Measurements from ENCODE around the gene OVAAL. TPM values are rescaled to one million over a fixed set of nuclear protein-coding genes. Genes with fewer than 3 reads are reported as not detected.

Gene OVAAL
- total RNA-seq, 1 donor from 2014 or later, result not detected

- Histone ChIP-seq H3K27ac (ENCODE audit: low read depth, low read length) (no peak overlapping the region), H3K36me3 (ENCODE audit: control insufficient read depth in 3 of 3, insufficient read depth in 3 of 3, low read length in 3 of 3) (no peaks in the 10 kb centered on the region), H3K9ac (ENCODE audit: low read depth in 1 of 3, low read length in 3 of 3) (no peak overlapping the region), H3K4me3 (ENCODE audit: low read length in 3 of 3) (no peak overlapping the region), H3K27me3 (ENCODE audit: control insufficient read depth in 3 of 3, insufficient read depth in 3 of 3, low read length in 3 of 3) (no peaks in the 10 kb centered on the region), H3K9me3 (ENCODE audit: control insufficient read depth in 3 of 3, low read length in 3 of 3) (peaks cover 0 to 2% (median 0%) of the 10 kb centered on the region in 3 donors), H3K4me1 (ENCODE audit: control insufficient read depth in 3 of 3, insufficient read depth in 3 of 3, low read length in 3 of 3) (peaks cover 17 to 37% (median 19%) of the 10 kb centered on the region in 3 donors)
Measured at GRCh38 chr1:180524915-180525714, 33.6 kb upstream of the OVAAL start.

GRCh38 chr1:180525715-180526039 is 33.1 kb upstream of the OVAAL start:
- H3K4me1 ChIP-seq (ENCODE audit: control insufficient read depth in 3 of 3, insufficient read depth in 3 of 3, low read length in 3 of 3), result peaks cover 17 to 37% (median 19%) of the 10 kb centered on the region in 3 donors
- no peaks in the 10 kb centered on the region for H3K36me3 ChIP-seq (ENCODE audit: control insufficient read depth in 3 of 3, insufficient read depth in 3 of 3, low read length in 3 of 3)
- no peaks in the 10 kb centered on the region for H3K27me3 ChIP-seq (ENCODE audit: control insufficient read depth in 3 of 3, insufficient read depth in 3 of 3, low read length in 3 of 3)
- H3K27ac ChIP-seq (ENCODE audit: low read depth, low read length), result no peak overlapping the region
- no peak overlapping the region for H3K9ac ChIP-seq (ENCODE audit: low read depth in 1 of 3, low read length in 3 of 3)
- H3K4me3 ChIP-seq (ENCODE audit: low read length in 3 of 3), result no peak overlapping the region
- peaks cover 0 to 2% (median 0%) of the 10 kb centered on the region in 3 donors for H3K9me3 ChIP-seq (ENCODE audit: control insufficient read depth in 3 of 3, low read length in 3 of 3)

- H3K4me1 ChIP-seq (ENCODE audit: control insufficient read depth in 3 of 3, insufficient read depth in 3 of 3, low read length in 3 of 3), result peaks cover 10 to 29% (median 13%) of the 10 kb centered on the region in 3 donors
- H3K9ac ChIP-seq (ENCODE audit: low read depth in 1 of 3, low read length in 3 of 3), result no peak overlapping the region
- no peaks in the 10 kb centered on the region for H3K27me3 ChIP-seq (ENCODE audit: control insufficient read depth in 3 of 3, insufficient read depth in 3 of 3, low read length in 3 of 3)
- peaks cover 0 to 2% (median 0%) of the 10 kb centered on the region in 3 donors for H3K9me3 ChIP-seq (ENCODE audit: control insufficient read depth in 3 of 3, low read length in 3 of 3)
- H3K27ac ChIP-seq (ENCODE audit: low read depth, low read length), result no peak overlapping the region
- no peaks in the 10 kb centered on the region for H3K36me3 ChIP-seq (ENCODE audit: control insufficient read depth in 3 of 3, insufficient read depth in 3 of 3, low read length in 3 of 3)
- H3K4me3 ChIP-seq (ENCODE audit: low read length in 3 of 3), result no peak overlapping the region
Measured at GRCh38 chr1:180527101-180527669, 31.6 kb upstream of the OVAAL start.

- Histone ChIP-seq H3K27ac (ENCODE audit: low read depth, low read length) (no peak overlapping the region), H3K36me3 (ENCODE audit: control insufficient read depth in 3 of 3, insufficient read depth in 3 of 3, low read length in 3 of 3) (no peaks in the 10 kb centered on the region), H3K4me1 (ENCODE audit: control insufficient read depth in 3 of 3, insufficient read depth in 3 of 3, low read length in 3 of 3) (peaks cover 3 to 21% (median 8%) of the 10 kb centered on the region in 3 donors)
Measured at GRCh38 chr1:180528868-180529470, 29.8 kb upstream of the OVAAL start.

GRCh38 chr1:180530501-180530900 is 28.3 kb upstream of the OVAAL start:
- H3K27me3 ChIP-seq (ENCODE audit: control insufficient read depth in 3 of 3, insufficient read depth in 3 of 3, low read length in 3 of 3), result no peaks in the 10 kb centered on the region
- H3K4me3 ChIP-seq (ENCODE audit: low read length in 3 of 3), result no peak overlapping the region
- no peaks in the 10 kb centered on the region for H3K36me3 ChIP-seq (ENCODE audit: control insufficient read depth in 3 of 3, insufficient read depth in 3 of 3, low read length in 3 of 3)
- H3K9me3 ChIP-seq (ENCODE audit: control insufficient read depth in 3 of 3, low read length in 3 of 3), result no peaks in the 10 kb centered on the region
- H3K4me1 ChIP-seq (ENCODE audit: control insufficient read depth in 3 of 3, insufficient read depth in 3 of 3, low read length in 3 of 3), result peaks cover 3 to 10% (median 8%) of the 10 kb centered on the region in 3 donors
- peak overlapping the region; percentile 51 for H3K27ac ChIP-seq (ENCODE audit: low read depth, low read length)
- H3K9ac ChIP-seq (ENCODE audit: low read depth in 1 of 3, low read length in 3 of 3), result no peak overlapping the region

More at GRCh38 chr1:180528868-180529470, 29.8 kb upstream of the OVAAL start:
- Histone ChIP-seq H3K27me3 (ENCODE audit: control insufficient read depth in 3 of 3, insufficient read depth in 3 of 3, low read length in 3 of 3) (no peaks in the 10 kb centered on the region), H3K9me3 (ENCODE audit: control insufficient read depth in 3 of 3, low read length in 3 of 3) (no peaks in the 10 kb centered on the region), H3K4me3 (ENCODE audit: low read length in 3 of 3) (no peak overlapping the region), H3K9ac (ENCODE audit: low read depth in 1 of 3, low read length in 3 of 3) (no peak overlapping the region)

- Histone ChIP-seq H3K4me3 (ENCODE audit: low read length in 3 of 3) (no peak overlapping the region), H3K9ac (ENCODE audit: low read depth in 1 of 3, low read length in 3 of 3) (no peak overlapping the region), H3K4me1 (ENCODE audit: control insufficient read depth in 3 of 3, insufficient read depth in 3 of 3, low read length in 3 of 3) (peaks cover 0 to 6% (median 3%) of the 10 kb centered on the region in 3 donors), H3K27ac (ENCODE audit: low read depth, low read length) (no peak overlapping the region), H3K9me3 (ENCODE audit: control insufficient read depth in 3 of 3, low read length in 3 of 3) (no peaks in the 10 kb centered on the region), H3K27me3 (ENCODE audit: control insufficient read depth in 3 of 3, insufficient read depth in 3 of 3, low read length in 3 of 3) (peaks cover 0 to 3% (median 0%) of the 10 kb centered on the region in 3 donors), H3K36me3 (ENCODE audit: control insufficient read depth in 3 of 3, insufficient read depth in 3 of 3, low read length in 3 of 3) (no peaks in the 10 kb centered on the region)
Measured at GRCh38 chr1:180532854-180533253, 25.9 kb upstream of the OVAAL start.

GRCh38 chr1:180533266-180533987 is 25.3 kb upstream of the OVAAL start:
- Histone ChIP-seq H3K4me3 (ENCODE audit: low read length in 3 of 3) (peak overlapping the region in 1 of 3 donors; percentile 16), H3K27ac (ENCODE audit: low read depth, low read length) (no peak overlapping the region), H3K4me1 (ENCODE audit: control insufficient read depth in 3 of 3, insufficient read depth in 3 of 3, low read length in 3 of 3) (peaks cover 0 to 6% (median 3%) of the 10 kb centered on the region in 3 donors), H3K9me3 (ENCODE audit: control insufficient read depth in 3 of 3, low read length in 3 of 3) (no peaks in the 10 kb centered on the region), H3K36me3 (ENCODE audit: control insufficient read depth in 3 of 3, insufficient read depth in 3 of 3, low read length in 3 of 3) (no peaks in the 10 kb centered on the region), H3K9ac (ENCODE audit: low read depth in 1 of 3, low read length in 3 of 3) (no peak overlapping the region), H3K27me3 (ENCODE audit: control insufficient read depth in 3 of 3, insufficient read depth in 3 of 3, low read length in 3 of 3) (peaks cover 0 to 3% (median 0%) of the 10 kb centered on the region in 3 donors)

GRCh38 chr1:180534214-180534613 is 24.6 kb upstream of the OVAAL start:
- Histone ChIP-seq H3K27me3 (ENCODE audit: control insufficient read depth in 3 of 3, insufficient read depth in 3 of 3, low read length in 3 of 3) (peaks cover 0 to 3% (median 0%) of the 10 kb centered on the region in 3 donors), H3K27ac (ENCODE audit: low read depth, low read length) (no peak overlapping the region), H3K9ac (ENCODE audit: low read depth in 1 of 3, low read length in 3 of 3) (no peak overlapping the region), H3K4me3 (ENCODE audit: low read length in 3 of 3) (no peak overlapping the region), H3K9me3 (ENCODE audit: control insufficient read depth in 3 of 3, low read length in 3 of 3) (no peaks in the 10 kb centered on the region), H3K36me3 (ENCODE audit: control insufficient read depth in 3 of 3, insufficient read depth in 3 of 3, low read length in 3 of 3) (no peaks in the 10 kb centered on the region), H3K4me1 (ENCODE audit: control insufficient read depth in 3 of 3, insufficient read depth in 3 of 3, low read length in 3 of 3) (peaks cover 0 to 6% (median 0%) of the 10 kb centered on the region in 3 donors)

GRCh38 chr1:180535418-180535999 is 23.3 kb upstream of the OVAAL start:
- H3K27me3 ChIP-seq (ENCODE audit: control insufficient read depth in 3 of 3, insufficient read depth in 3 of 3, low read length in 3 of 3), result peaks cover 0 to 3% (median 0%) of the 10 kb centered on the region in 3 donors
- no peak overlapping the region for H3K9ac ChIP-seq (ENCODE audit: low read depth in 1 of 3, low read length in 3 of 3)
- no peak overlapping the region for H3K4me3 ChIP-seq (ENCODE audit: low read length in 3 of 3)
- H3K4me1 ChIP-seq (ENCODE audit: control insufficient read depth in 3 of 3, insufficient read depth in 3 of 3, low read length in 3 of 3), result peaks cover 0 to 6% (median 0%) of the 10 kb centered on the region in 3 donors
- H3K27ac ChIP-seq (ENCODE audit: low read depth, low read length), result no peak overlapping the region
- H3K36me3 ChIP-seq (ENCODE audit: control insufficient read depth in 3 of 3, insufficient read depth in 3 of 3, low read length in 3 of 3), result no peaks in the 10 kb centered on the region
- no peaks in the 10 kb centered on the region for H3K9me3 ChIP-seq (ENCODE audit: control insufficient read depth in 3 of 3, low read length in 3 of 3)
